ENCODE data around the gene DHRS1.
"Not testable (repeated sequence)": the region's sequence is repeated elsewhere in the genome, so short reads cannot be mapped to it uniquely, and the experiment has no call there.

Gene DHRS1

GRCh38 chr14:24246765-24247212 is 52.8 kb downstream of the DHRS1 start:
- no peak for DNase-seq (ENCODE audit: low read depth)

- not testable (repeated sequence) for DNase-seq (ENCODE audit: low read depth)
Observed at GRCh38 chr14:24245350-24245749, 54.2 kb downstream of the DHRS1 start.

GRCh38 chr14:24243336-24243836 is 56.2 kb downstream of the DHRS1 start:
- no peak for DNase-seq (ENCODE audit: low read depth)

DNA sequence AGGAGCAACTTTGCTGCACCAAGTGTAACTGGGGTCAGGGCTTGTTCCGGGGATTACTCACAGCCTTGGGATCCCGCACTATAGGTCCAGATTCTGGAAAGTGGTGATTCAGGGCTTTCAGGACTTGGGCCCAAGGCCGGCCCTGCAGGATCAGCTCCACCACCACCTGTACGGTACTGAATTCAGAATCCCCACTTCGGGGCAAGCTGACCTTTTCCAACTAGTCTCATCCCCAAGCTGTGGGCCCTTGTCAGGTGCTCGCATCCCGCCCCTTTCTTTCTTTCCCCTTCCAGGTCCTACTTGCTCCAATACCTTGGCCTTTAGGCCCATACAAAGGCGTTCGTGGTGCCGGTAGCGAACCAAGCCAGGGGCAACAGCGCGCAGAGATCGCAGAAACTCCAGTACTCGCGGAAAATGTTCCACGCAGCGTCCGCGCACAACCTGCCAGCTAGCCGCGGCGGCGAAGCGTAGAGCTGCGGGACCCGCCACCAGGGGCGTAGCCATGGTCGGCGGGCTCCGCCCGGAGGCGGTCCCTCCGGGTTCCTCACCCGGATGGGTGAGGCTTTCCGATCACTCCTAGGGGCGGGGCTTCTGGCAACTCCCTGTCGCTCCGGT is 57.6 kb downstream of the DHRS1 start:
- peak; percentile 40 for DNase-seq (ENCODE audit: low read depth)

Measured in HS-5 (cell line).